ENCODE data around the gene MAFG. TPM values are rescaled to one million over a fixed set of nuclear protein-coding genes. Genes with fewer than 3 reads are reported as not detected.

MAFG gene
- total and polyA plus RNA-seq, 9 of the 15 experiments (the other 6 are each of a cell fraction or from before 2014, with no cell fraction given) = 1.1 to 58.1 (median 24.9) TPM

DNA sequence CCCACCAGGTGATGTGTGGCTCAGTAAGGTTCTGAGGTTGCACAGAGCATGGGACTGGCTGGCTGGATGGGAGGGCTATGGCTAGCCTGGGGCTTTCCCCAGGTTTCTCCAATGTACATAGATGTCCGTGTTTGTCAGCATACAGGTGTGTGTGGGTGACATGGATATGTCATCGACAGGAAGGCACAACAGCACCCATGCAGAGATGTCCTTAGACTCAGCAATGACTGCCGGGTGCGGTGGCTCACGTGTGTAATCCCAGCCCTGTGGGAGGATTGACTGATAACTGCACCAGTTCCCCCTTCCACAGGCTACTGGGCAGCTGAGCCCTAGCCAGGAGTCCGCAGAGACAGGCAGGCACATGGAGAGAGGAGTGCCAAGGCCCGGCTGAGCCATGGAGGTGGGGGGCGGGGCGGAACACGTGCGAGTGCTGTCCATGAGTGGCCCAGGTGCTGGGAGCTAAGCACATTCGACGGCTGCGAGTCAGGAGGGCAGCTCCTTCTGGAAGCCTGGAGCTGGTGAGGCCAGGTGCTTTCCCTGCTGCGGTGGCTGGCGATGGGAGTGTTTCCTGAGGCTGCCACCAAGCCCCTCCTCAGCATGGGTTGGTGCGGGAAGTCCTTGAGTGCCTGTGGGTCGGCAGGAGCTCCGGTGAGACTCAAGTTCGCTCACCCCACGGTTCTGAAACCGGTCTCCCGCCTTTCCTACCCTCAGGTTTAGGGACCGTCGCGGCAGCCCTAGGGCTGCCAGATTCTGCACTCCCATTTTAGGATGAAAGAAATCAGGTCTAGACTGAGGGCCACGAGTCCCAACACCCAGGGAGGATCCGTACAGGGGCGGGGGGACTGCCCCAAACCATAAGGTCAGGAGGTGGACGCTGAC is 49.0 kb upstream of the MAFG start (continued):
- TF ChIP-seq, protein P1, sequence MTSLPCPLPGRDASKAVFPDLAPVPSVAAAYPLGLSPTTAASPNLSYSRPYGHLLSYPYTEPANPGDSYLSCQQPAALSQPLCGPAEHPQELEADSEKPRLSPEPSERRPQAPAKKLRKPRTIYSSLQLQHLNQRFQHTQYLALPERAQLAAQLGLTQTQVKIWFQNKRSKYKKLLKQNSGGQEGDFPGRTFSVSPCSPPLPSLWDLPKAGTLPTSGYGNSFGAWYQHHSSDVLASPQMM (CRISPR knock-in tag; IDR thresholded peaks at IDR 0.05) = no peak
- TF ChIP-seq STAT5B (CRISPR knock-in tag; IDR thresholded peaks at IDR 0.05) = no peak
- TF ChIP-seq NR3C1 (CRISPR knock-in tag; IDR thresholded peaks at IDR 0.05) = no peak
- no peak for TF ChIP-seq ZC3H4 (CRISPR knock-in tag; IDR thresholded peaks at IDR 0.05; ENCODE audit: borderline replicate concordance)
- TF ChIP-seq SNIP1 (IDR thresholded peaks at IDR 0.05; ENCODE audit: low read depth) = no peak
- TF ChIP-seq PHF21A (IDR thresholded peaks at IDR 0.05; ENCODE audit: borderline replicate concordance, low read depth) = no peak
- no peak for TF ChIP-seq ZNF57 (CRISPR knock-in tag; IDR thresholded peaks at IDR 0.05)
- TF ChIP-seq, protein P2, sequence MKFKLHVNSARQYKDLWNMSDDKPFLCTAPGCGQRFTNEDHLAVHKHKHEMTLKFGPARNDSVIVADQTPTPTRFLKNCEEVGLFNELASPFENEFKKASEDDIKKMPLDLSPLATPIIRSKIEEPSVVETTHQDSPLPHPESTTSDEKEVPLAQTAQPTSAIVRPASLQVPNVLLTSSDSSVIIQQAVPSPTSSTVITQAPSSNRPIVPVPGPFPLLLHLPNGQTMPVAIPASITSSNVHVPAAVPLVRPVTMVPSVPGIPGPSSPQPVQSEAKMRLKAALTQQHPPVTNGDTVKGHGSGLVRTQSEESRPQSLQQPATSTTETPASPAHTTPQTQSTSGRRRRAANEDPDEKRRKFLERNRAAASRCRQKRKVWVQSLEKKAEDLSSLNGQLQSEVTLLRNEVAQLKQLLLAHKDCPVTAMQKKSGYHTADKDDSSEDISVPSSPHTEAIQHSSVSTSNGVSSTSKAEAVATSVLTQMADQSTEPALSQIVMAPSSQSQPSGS (CRISPR knock-in tag; IDR thresholded peaks at IDR 0.05) = no peak
- TF ChIP-seq, protein P3, sequence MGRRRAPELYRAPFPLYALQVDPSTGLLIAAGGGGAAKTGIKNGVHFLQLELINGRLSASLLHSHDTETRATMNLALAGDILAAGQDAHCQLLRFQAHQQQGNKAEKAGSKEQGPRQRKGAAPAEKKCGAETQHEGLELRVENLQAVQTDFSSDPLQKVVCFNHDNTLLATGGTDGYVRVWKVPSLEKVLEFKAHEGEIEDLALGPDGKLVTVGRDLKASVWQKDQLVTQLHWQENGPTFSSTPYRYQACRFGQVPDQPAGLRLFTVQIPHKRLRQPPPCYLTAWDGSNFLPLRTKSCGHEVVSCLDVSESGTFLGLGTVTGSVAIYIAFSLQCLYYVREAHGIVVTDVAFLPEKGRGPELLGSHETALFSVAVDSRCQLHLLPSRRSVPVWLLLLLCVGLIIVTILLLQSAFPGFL (CRISPR knock-in tag; IDR thresholded peaks at IDR 0.05) = 0 out of 2 replicates have a peak, but pooled peaks have one; percentile 79
- TF ChIP-seq STAT5A (IDR thresholded peaks at IDR 0.05; ENCODE audit: borderline replicate concordance, low read length) = no peak
- no peak for TF ChIP-seq PYGO2 (tag; IDR thresholded peaks at IDR 0.05)
- TF ChIP-seq NFE2 (IDR thresholded peaks at IDR 0.05; ENCODE audit: low read depth) = no peak
- TF ChIP-seq HIVEP1 (CRISPR knock-in tag; IDR thresholded peaks at IDR 0.05) = 0 out of 2 replicates have a peak, but pooled peaks have one; percentile 4
- no peak for TF ChIP-seq ZFP30 (CRISPR knock-in tag; IDR thresholded peaks at IDR 0.05; ENCODE audit: borderline replicate concordance)
- TF ChIP-seq TBP (optimal IDR thresholded peaks at IDR 0.05; ENCODE audit: low read depth, low read length) = no peak
- TF ChIP-seq, protein P4, sequence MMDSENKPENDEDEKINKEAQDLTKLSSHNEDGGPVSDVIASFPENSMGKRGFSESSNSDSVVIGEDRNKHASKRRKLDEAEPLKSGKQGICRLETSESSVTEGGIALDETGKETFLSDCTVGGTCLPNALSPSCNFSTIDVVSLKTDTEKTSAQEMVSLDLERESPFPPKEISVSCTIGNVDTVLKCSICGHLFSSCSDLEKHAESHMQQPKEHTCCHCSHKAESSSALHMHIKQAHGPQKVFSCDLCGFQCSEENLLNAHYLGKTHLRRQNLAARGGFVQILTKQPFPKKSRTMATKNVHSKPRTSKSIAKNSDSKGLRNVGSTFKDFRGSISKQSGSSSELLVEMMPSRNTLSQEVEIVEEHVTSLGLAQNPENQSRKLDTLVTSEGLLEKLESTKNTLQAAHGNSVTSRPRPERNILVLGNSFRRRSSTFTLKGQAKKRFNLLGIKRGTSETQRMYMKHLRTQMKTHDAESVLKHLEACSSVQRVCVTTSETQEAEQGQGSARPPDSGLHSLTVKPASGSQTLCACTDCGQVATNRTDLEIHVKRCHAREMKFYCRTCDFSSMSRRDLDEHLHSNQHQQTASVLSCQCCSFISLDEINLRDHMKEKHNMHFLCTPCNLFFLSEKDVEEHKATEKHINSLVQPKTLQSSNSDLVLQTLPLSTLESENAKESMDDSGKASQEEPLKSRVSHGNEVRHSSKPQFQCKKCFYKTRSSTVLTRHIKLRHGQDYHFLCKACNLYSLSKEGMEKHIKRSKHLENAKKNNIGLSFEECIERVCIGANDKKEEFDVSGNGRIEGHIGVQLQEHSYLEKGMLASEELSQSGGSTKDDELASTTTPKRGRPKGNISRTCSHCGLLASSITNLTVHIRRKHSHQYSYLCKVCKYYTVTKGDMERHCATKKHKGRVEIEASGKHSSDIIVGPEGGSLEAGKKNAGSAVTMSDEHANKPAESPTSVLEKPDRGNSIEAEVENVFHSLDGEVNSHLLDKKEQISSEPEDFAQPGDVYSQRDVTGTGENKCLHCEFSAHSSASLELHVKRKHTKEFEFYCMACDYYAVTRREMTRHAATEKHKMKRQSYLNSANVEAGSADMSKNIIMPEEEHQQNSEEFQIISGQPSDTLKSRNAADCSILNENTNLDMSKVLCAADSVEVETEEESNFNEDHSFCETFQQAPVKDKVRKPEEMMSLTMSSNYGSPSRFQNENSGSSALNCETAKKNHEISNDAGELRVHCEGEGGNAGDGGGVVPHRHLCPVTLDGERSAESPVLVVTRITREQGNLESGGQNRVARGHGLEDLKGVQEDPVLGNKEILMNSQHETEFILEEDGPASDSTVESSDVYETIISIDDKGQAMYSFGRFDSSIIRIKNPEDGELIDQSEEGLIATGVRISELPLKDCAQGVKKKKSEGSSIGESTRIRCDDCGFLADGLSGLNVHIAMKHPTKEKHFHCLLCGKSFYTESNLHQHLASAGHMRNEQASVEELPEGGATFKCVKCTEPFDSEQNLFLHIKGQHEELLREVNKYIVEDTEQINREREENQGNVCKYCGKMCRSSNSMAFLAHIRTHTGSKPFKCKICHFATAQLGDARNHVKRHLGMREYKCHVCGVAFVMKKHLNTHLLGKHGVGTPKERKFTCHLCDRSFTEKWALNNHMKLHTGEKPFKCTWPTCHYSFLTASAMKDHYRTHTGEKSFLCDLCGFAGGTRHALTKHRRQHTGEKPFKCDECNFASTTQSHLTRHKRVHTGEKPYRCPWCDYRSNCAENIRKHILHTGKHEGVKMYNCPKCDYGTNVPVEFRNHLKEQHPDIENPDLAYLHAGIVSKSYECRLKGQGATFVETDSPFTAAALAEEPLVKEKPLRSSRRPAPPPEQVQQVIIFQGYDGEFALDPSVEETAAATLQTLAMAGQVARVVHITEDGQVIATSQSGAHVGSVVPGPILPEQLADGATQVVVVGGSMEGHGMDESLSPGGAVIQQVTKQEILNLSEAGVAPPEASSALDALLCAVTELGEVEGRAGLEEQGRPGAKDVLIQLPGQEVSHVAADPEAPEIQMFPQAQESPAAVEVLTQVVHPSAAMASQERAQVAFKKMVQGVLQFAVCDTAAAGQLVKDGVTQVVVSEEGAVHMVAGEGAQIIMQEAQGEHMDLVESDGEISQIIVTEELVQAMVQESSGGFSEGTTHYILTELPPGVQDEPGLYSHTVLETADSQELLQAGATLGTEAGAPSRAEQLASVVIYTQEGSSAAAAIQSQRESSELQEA (IDR thresholded peaks at IDR 0.05; ENCODE audit: low read depth) = no peak
- no peak for TF ChIP-seq POLR2H (tag; IDR thresholded peaks at IDR 0.05; ENCODE audit: low read depth)
